Pancreas (tissue), 10 donors: ENCODE data around the gene KRT28. TPM values are rescaled to one million over a fixed set of nuclear protein-coding genes. Genes with fewer than 3 reads are reported as not detected.

ENCODE experiments used
- ATAC-seq, 4 donors: fragments of 200-7000 bp; cut with Tn5 transposase; one replicate each; pipeline versions ENCODE4 v1.8.0 to v1.9.1; 2020; ENCODE audit warnings: mild to moderate bottlenecking in 4 of 4, moderate library complexity in 4 of 4
- DNase-seq, 6 donors: peaks; one replicate each; pipeline ENCODE4 v3.0.0-alpha.2; 2020
- FAIRE-seq: peaks from 2 replicates; lab custom pipeline; 2012; peaks lifted over from hg19 to GRCh38; lab: Jason Lieb, UNC
- H3K27ac ChIP-seq, 4 donors: fragments of 200-600 bp; sonication (generic); 1 replicate in 3 of 4; 2 replicates in 1 of 4; pipeline versions ENCODE4 v1.5.0 to v1.8.0; 2020
- H3K27me3 ChIP-seq, 4 donors: fragments of 200-600 bp; one replicate each; pipeline ENCODE4 v1.8.0; 2021
- H3K36me3 ChIP-seq, 3 donors: fragments of 200-600 bp; sonication (generic) in 1 of 3; one replicate each; pipeline versions ENCODE4 v1.5.0 to v1.8.0; 2020 to 2021
- H3K4me1 ChIP-seq, 3 donors: fragments of 200-600 bp; one replicate each; pipeline ENCODE4 v1.8.0; 2021
- H3K4me3 ChIP-seq, 4 donors: fragments of 200-600 bp; sonication (generic) in 2 of 4; one replicate each; pipeline versions ENCODE4 v1.5.0 to v1.8.0; 2020 to 2021
- H3K9me3 ChIP-seq, 4 donors: fragments of 200-600 bp; one replicate each; pipeline ENCODE4 v1.8.0; 2021
- CTCF ChIP-seq, 4 donors: fragments of 200-600 bp; sonication (generic) in 3 of 4; IDR thresholded peaks; one replicate each; pipeline versions ENCODE4 v1.5.0 to v1.8.0; 2021; ENCODE audit warnings: antibody characterized with exemption in 4 of 4
- WGBS, 2 donors: extraction: QIAGEN DNeasy Blood & Tissue Kit; methylation state at CpG; one replicate each; pipeline ENCODE4 v1.1.7; 2013; 5-methylcytosine and 5-hydroxymethylcytosine counted together
- intact Hi-C, 3 donors: fragments of 100-400 bp; cut with DNase I; formaldehyde crosslinking; loops; one replicate each; pipeline versions ENCODE4 v1.11.1 to v1.14.2; 2022
- polyA plus RNA-seq, 2 donors: library from polyadenylated mRNA; stranded (reverse); fragments of 200-250 nt; gene quantifications; one replicate each; pipeline ENCODE4 v1.2.3, GENCODE V29; 2013
- total RNA-seq, 6 donors: library from RNA; stranded (reverse); fragmentation: NEBNext Ultra II Directional in 4 of 6; extraction: Animal tissue kit (Norgen Biotek cat#: 25700) in 4 of 6; gene quantifications; one replicate each; pipeline versions ENCODE4 v1.2.1 to v1.2.4, GENCODE V29; 2021 to 2023
- donor health status: healthy with polysubstance abuse.
- donor health status: DM: no; HTN: no; CAD: no; lungs with moderate emphysema.
- donor health status: DM: no; HTN: no; CAD: no.
- donor health status: control.
- donor health status: control.
- donor health status: Bipolar disorder and iron deficiency.
- donor health status: DM: yes; HTN: yes; CAD: no.
- donor health status: DM: no; HTN: no; CAD: no.
- donor health status: DM: no; HTN: no; CAD: no.
- donor health status: DM: yes; HTN: yes; CAD: no.

Gene KRT28
- total and polyA plus RNA-seq, 8 donors = not detected

DNA sequence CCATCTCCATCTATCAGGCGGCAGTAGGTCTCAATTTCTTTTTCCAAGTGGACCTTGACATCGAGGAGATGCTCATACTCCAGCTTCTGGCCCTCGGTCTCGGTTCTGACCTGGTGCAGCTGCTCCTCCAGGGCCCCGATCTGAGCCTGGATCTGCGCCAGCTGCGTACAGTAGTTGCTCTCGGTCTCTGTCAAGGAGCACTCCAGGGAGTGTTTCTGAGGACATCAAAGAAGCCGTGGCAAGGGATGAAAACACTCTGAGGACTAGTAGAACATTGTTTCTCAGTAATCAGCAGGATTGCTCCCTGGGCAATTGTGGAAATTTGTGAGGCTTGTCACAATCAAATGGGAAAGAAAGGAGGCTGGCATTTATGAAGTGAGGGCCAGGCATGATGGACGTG, 5.9 kb downstream of the KRT28 start:
- no peak for DNase-seq
- intact Hi-C loops = loop anchor here (5.0 to 10.0 kb wide), 2 partner anchors 177 to 179 kb away; no protein-coding TSS in a partner anchor
- Histone ChIP-seq H3K27me3 (peaks cover 0 to 11% (median 0%) of the 10 kb centered on the region in 4 donors), H3K4me3 (no peak overlapping the region), H3K36me3 (no peaks in the 10 kb centered on the region), H3K9me3 (no peaks in the 10 kb centered on the region), H3K27ac (no peak overlapping the region), H3K4me1 (no peaks in the 10 kb centered on the region)
- WGBS, 2 donors = 47 to 54% methylated on average over 10 of the region's 10 CpGs
- no peak for ATAC-seq
- no peak for FAIRE-seq
- no peak for TF ChIP-seq CTCF (IDR thresholded peaks at IDR 0.05)

DNA sequence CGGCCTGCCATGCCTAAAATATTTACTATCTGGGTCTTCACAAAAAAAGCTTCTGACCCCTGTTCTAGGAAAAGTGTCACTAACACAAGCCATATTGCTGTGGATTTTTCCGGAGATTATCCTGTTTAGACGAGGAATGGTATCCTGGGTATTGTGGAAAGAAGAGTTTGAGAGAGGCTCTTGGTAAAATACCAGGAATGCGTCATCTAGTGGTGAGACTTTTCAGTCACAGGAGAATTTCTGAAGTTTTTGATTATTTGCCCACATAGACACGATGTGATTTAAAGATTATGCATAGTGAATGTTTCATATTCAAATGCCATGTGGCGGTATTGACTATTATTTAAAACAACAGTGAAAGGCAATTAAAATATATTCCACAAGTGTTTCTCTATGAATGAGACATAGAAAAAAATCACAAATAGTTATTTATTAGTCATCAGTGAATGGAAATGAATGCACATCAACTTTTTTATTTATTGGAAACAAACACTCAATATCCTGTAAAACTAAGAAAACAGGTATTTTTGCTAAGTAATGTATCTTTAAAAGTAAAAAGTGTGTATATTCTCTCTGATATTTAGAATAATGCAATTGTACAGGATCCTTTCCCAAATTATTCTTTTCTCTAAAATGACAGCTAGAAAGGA, 7.8 kb downstream of the KRT28 start:
- H3K36me3 ChIP-seq = no peaks in the 10 kb centered on the region
- H3K4me1 ChIP-seq = no peaks in the 10 kb centered on the region
- peaks cover 0 to 5% (median 0%) of the 10 kb centered on the region in 4 donors for H3K27me3 ChIP-seq
- H3K4me3 ChIP-seq = no peak overlapping the region
- intact Hi-C loops = loop anchor here (5.0 to 10.0 kb wide), 2 partner anchors 175 to 177 kb away; no protein-coding TSS in a partner anchor
- peak in 3 of 4 donors; percentile 21 to 38 (median 30) for TF ChIP-seq CTCF (IDR thresholded peaks at IDR 0.05)
- FAIRE-seq (no peak), ATAC-seq (peak in 2 of 4 donors; percentile 30 to 54), DNase-seq (no peak)
- H3K9me3 ChIP-seq = no peaks in the 10 kb centered on the region
- no peak overlapping the region for H3K27ac ChIP-seq
- WGBS, 2 donors = 28 to 30% methylated on average over 6 of the region's 6 CpGs

DNA sequence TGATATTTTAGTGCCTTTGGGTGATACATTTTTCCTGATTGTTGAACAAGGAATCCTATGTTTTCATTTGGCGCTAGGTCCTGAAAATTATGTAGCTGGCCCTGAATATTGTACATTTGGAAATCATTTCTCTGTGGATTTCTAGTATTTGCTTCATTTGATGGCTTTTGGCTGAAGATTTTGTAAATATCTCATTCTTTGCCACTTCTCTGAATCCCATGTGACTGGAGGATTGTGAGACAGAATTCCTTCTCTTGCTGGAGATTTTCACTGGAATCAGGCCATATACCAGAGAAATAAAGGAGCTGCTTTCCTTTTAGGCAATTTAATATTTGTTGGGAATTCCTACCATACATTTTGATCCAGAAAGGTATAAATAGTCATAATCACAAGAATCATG, 8.6 kb downstream of the KRT28 start:
- Histone ChIP-seq H3K4me1 (no peaks in the 10 kb centered on the region), H3K9me3 (no peaks in the 10 kb centered on the region), H3K27ac (no peak overlapping the region), H3K27me3 (no peaks in the 10 kb centered on the region), H3K36me3 (no peaks in the 10 kb centered on the region), H3K4me3 (no peak overlapping the region)
- FAIRE-seq (no peak), DNase-seq (no peak), ATAC-seq (no peak)
- no peak for TF ChIP-seq CTCF (IDR thresholded peaks at IDR 0.05)
- intact Hi-C loops = loop anchor here (5.0 to 10.0 kb wide), 2 partner anchors 174 to 176 kb away; no protein-coding TSS in a partner anchor
- WGBS, 2 donors = 92 to 97% methylated on average over 1 of the region's 1 CpG

DNA sequence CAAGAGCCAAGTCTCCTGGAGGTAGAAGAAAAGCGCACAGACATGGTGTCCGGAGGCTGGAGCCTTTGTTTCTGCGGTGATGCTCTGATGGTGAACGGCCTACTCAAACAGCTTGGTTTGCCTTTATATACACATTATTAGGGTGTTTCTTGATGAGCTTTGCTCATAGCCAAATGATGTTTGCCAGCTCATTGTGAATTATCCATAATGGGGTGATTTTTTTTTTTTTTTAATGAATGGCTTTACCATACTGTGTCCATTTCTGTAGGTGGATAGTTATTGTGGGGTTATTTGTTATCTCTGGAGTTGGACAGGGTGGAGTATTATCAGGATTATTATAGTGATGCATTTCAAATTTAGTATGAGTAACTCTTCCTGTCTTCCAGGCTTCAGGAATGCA, 17.3 kb downstream of the KRT28 start, which contains the start of gene KRT27:
KRT27 (minus strand) TSS at position 101 of the 400 bp plus-strand sequence; CDS start at position 44, 57 bp downstream.
- peaks cover 0 to 17% (median 0%) of the 10 kb centered on the region in 4 donors for H3K27me3 ChIP-seq
- ATAC-seq = no peak
- no peak within 1 kb of the TSS for H3K4me3 ChIP-seq
- no peaks in the 10 kb centered on the region for H3K9me3 ChIP-seq
- no peaks in the 10 kb centered on the region for H3K36me3 ChIP-seq
- no peaks in the 10 kb centered on the region for H3K4me1 ChIP-seq
- no peak for DNase-seq
- no peak within 1 kb of the TSS for H3K27ac ChIP-seq
- intact Hi-C loops = no loop called here
- 77 to 91% methylated on average over 4 of the region's 4 CpGs for WGBS, 2 donors
- TF ChIP-seq CTCF (IDR thresholded peaks at IDR 0.05) = no peak
- FAIRE-seq = no peak
